ENCODE results near the gene COL13A1.

GRCh38 chr10:69826094-69826493 is 24.4 kb downstream of the COL13A1 start:
- no peak for TF ChIP-seq CTCF (IDR thresholded peaks at IDR 0.05)
- no peak for TF ChIP-seq POLR2A (IDR thresholded peaks at IDR 0.05)

All from esophagus squamous epithelium (tissue), 4 donors.